Left hindlimb (tissue), 1 donor: ENCODE measurements around the gene SACS.
A peak's percentile ranks its signal among the peaks of the same experiment; 100 is the strongest.
"Not testable (repeated sequence)": the region's sequence is repeated elsewhere in the genome, so short reads cannot be mapped to it uniquely, and the experiment has no call there.

Source experiments
- DNase-seq: peaks from one replicate; pipeline ENCODE4 v3.0.0-alpha.2; 2018

The SACS gene

DNA sequence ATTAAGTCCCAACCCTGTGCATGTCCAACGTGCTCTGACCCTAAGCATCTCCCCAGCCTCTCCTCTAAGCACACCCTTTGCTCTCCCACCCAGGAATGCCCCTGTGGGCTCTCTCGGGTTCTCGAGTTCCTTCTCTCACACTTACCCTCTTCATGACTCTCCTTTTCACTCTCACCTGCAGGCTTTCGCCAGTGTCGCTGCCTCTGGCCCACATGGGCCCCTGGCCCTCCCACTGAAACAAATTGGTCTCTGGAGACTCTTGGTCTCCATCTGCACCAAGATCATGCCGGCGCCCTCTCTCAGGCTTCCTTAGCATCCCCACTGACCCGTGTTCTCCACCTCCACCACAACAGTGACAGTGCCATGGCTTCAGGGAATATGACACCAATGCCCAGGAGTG is 19.6 kb upstream of the SACS start:
- no peak for DNase-seq

DNA sequence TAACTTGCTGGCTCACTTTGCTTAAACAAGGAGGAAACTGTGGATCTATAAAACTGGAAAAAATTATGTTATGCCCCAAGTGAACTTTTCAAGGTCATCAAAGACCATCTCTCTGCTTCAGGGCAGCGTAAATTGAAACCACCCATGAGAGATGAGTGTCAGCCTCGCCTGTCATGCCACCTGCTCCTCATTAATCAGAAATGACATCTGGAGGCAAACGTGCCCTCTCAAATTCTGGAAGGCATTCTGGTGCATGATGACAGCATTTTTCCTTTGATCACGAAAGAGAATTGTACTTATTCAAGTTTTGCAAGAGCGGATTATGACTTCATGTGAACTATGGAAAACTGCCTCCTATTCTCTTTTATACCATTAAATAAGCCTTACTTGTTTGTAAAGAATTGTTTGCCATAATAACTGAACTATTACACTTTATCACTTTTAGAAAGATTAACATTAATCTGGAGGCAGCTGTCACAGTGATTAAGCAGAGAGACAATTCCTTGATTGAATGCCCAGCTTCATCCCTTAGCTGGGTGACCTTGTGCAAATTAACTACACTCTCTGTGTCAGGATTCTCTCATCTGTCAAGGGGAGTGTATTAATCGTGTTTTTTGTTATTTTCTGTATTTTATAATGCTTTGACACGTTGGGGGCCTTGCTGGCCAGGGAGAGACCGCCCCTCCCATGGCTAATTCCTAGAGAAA is 17.0 kb upstream of the SACS start:
- peak; percentile 56 for DNase-seq

DNA sequence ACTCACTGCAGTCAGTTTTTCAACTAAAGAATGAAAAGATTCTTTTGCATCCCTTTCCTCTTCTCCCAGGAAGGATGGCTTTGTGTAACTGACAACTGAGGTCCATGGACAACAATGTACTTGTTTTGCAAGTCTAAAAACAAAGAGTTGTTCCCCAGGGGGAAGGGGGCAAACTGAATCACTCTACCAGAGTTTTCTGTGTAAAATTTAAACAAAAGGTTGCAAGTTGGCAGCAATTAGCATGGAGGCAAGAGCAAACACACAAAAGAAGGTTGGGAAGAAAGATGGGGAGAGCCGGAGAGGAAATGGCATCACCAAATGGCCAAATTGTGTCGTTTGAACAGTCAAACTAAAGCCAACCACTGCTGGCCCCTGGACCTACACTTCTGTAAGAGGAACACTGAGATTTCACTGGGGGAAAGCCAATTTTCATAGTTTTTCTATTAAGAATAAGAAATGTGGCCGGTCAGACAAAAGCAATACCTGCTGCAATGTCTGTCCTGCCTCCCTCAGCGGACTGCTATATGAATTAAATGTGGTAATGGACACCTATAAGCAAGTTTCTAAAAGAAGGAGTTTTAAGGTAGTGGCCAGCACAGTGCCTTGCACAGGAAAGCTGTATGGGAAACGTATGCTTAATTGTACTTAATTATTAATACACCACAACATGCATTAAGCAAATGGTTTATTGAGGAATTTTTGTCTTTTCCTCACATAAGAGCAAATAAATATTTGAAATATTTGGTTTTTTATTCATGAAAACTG is 16.1 kb upstream of the SACS start:
- DNase-seq = no peak

DNA sequence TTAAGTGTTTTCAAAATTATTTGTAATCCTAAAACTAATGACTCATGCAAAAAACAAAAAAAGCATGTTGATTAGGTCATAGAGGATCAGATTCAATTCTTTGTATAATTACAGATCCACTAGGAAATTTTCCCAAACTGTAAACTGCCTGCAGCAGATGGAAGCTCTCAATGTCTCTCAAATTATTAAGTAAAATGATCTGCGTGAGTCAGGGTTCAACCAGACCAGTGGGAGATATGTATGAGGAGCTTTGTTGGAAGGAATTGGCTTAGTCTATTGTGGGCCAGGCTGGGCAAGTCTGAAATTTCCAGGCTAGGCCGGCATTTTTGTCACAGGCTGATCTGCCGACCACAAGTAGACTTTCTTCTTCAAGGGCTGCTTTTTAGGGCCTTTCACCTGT is 14.4 kb upstream of the SACS start:
- no peak for DNase-seq

DNA sequence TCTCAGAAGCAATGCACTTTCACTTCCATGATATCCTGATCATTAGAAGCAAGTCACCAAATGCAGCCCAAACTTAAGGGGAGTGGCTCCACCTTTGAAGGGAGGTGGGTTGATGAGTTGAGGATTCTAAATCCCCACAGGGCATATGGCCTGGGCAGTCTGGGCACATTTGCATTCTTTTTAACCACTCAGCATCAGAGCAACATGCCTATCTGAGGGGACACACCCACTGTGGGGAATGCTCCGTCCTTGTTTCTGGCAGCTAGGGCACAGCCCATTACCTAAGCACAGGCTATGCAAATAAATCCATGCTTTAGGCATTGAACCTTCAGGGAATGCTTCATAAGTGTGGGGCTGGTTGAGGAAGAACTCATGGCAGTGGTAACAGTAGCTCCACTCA is 12.3 kb upstream of the SACS start:
- no peak for DNase-seq

DNA sequence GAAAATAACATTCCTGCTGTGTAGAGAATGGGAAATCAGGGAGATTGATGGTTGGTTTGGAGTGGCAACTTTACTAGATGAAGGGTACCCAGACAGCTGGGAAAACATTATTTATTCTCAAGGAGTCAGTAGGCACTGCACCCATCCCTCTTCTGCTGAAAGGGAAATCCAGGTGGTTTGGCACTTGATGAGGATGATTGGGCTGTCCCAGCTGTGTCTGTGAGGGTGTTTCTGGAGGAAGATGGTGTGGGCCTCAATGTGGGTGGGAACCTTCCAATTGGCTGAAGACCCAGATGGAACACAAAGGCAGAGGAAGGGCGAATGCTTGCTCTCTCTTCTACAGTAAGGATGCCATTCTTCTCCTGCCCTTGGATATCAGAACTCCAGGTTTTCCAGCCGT is 10.4 kb upstream of the SACS start:
- no peak for DNase-seq

DNA sequence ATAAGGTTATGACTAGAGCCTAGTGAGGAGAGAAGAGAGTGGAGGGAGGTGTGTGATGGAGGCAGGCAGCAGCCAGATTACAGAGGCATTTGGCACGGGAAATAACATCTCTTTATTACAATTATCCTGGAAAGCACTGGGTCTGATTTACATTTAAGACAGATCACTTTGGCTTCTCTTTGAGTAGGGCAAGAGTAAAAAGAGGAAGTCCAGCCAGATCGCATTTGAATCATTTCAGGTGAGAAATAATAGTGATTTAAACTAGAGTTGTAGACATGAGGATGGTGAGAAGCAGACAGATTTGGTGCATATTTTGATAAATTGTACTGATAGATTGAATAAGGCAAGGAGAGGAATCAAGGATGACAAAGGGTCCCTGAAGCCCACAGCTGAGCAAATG is 9.6 kb upstream of the SACS start:
- no peak for DNase-seq

DNA sequence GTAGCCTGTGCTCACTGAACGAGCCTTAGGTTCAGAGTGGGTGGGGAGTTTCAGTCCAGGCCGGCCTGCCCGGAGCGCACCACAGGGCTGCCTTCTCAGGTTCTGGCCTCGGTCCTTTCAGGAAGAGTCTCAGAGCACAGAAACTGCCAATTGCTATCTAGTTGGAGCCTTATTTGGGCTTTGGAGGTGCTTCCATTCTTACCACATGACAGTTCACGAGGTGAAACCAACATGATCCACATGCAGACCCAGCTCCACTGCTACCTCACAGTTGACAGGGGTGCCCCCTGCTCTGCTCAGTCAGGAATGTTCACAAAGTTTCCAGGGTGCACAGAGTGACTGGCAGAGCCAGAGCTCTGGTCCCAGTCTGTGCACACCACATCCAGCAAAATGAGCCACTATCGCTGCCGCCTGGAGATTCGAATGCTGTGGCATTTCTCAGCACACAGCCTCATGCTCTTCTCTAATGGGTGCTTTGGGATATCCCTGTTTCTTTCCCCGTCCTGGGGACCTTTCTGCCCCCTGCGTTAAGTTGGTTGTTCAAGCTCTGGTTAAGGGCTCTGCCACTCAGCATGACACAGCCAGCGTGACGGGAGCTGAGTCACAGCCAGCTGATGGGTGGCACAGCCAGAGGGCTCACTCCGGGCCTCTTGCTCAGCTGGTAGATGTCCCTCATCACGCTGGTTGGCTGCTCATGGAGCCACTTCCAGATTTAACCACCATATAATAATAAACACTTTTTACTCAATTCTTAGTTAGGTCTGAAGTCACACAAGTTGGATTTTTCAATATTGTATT is 7.5 kb upstream of the SACS start:
- DNase-seq = no peak

DNA sequence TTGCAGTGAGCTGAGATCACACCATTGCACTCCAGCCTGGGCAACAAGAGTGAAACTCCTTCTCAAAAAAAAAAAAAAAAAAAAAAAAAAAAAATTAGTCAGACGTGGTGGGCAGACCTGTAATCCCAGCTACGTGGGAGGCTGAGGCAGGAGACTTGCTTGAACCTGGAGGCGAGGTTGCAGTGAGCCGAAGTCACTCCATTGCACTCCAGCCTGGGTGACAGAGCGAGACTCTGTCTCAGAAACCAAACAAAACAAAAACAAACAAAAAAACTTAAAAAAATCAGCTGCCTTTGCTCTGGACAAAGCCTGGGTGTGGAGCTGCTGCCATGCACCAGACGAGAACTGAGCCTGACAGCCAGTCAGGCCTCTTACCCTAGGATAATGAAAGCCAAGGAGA is 6.8 kb upstream of the SACS start:
- DNase-seq = not testable (repeated sequence)

DNA sequence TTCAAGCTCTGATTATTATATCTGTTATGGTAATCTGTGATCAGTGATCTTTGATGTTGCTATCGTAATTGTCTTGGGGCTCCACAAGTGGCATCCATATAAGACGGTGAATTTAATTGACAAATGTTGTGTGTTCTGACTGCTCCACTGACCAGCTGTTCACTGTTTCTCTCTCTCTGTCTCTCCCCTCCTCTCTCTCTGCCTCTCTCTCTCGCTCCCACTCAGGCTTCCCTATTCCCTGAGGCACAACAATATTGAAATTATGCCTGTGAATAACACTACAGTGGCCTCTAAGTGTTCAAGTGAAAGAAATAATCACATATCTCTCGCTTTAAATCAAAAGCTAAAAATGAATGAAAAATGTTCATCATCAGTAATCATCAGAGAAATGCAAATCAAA is 4.4 kb upstream of the SACS start:
- DNase-seq = no peak

DNA sequence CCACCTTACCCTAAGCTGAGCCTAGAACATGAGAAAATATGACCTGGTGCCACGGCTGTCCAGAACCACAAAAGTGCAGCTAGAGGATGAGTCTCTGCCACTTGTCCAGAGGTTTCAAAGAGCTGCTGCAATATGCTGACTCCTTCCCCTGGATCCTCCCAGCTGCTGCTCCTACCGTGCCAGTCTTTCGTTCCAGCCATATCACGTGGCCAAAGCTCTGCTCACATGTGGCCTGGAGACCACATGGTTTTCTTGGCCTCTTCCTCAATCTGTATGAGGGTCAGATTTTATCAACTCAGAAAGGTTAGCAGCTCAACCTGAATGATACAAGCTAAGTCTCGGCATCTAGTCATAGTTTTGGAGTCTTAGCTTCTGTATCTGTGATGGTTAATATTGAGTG is 3.2 kb upstream of the SACS start:
- DNase-seq = no peak

DNA sequence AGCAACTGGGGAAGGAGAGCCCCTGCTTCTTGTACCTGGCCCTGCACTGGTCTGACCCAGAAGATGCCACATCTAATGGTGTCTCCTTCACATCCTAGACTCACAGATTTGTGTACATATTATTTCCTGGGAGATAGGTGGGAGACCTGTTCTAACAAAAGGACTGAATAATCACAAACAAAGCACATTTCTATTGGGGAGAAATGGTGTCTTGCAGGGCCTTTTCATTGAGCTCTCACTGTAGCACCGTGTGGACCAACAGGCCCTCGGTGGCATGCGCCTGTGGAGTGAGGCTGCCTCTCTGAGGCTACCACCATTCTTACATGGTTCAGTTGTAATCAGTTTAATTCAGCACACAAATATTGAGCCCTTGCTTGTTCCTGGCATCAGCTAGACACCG is 989 bp upstream of the SACS start:
- no peak for DNase-seq

DNA sequence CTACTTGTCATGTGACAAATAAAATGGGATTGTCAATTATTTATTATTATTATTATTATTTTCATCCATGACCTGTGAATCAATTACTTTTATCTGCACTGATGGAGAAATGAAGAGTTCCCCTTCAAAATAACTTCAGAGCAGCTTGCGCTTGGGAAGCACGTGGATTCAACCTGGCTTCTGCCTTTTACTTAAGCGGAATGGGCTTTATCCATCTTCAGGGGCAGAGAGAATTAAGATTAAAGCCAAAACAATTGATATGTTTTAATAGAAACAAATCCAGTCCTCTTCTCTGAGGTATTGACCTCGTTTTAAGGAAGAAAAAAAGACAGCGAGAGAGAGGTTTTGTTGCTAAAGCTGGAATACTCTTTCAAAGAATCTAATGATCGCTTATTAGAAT is 876 bp downstream of the SACS start:
- DNase-seq = no peak

DNA sequence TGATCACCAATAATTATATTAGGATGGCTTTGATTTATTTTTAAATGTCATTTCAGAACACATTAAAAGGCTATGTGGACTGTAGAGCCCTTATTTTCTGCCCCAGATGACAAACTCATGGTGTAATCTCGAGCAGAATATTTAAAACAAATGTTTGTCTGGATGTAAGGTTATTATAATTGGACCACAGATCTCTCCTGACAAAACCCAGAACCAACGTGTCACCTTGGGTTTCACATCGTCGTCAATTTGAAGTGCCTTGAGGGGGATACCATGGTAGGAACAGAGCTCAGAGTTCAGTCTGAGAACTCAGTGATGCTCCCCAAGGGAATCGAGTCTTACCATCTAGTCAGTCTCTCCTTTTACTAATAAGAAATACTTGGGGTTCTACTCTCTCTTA is 2.8 kb downstream of the SACS start:
- no peak for DNase-seq

DNA sequence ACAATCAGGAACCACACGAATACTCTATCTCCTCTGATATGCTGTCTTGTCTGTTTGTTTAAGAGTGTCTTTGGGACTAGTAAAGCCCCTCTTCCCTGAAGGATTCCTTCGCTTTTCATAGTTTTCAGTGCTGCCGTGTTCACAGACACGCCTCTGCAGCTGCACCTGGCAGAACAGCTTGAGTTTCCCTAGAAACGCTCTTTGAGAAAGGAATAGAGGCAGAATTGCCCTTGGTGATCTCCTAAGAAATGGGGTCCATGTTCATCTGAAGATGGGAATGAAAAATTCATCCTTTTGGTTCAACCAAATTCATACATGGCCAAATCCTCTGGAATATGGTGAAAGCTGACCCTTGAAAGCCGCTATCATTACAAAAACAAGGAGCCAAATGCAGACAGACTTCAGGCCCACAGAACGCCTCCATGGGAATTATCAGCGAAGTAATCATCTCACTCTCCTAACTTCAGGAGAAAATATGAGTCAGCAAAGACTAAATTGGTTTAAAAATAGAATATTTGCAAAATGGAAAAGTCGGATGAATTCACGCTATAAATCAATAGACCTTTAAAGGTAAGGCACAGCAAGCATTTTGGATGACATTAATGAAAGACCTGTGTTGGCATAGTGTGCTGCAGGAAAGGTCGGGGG is 5.5 kb downstream of the SACS start:
- DNase-seq = no peak

DNA sequence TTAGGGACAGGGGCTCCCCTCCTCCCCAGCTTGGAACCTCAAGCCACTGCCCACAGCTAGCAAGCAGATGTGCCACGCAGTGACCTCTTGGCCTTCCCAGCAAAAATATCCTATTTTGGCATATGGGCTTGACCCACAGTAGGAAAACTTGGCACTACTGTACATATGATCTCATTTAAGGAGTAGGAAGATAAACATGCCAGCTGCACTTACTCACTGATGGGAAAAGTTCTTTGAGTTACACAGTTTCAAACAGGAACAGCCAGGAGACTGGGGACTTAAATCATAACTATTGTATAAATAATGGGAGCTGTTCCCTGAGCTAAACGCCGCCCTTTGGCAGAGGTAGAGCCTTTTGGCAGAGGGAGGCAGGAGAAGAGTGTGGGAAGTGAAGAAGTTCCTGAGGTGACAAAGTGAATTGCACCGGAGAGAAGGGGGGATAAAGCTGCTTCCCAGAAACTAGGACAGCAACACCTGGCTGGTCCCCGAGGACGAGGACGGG is 6.1 kb downstream of the SACS start:
- DNase-seq = peak; percentile 51

DNA sequence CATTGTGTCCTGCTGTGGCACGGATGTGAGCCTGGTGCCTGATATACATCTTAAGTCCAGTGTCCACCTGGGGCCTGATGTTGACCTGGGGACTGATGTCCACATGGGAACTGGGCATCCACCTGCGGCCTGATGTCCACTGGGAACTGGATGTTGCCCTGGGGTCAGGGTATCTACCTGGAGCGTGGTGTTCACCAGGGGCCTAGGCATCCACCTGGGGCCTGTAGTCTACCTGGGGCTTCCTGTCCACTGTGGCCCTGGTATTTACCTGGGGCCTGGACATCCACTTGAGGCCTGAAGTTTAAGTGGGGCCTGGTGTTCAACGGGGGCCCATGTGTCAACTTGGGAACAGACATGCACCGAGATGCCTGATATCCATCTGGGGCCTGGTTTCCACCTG is 11.9 kb downstream of the SACS start:
- no peak for DNase-seq

DNA sequence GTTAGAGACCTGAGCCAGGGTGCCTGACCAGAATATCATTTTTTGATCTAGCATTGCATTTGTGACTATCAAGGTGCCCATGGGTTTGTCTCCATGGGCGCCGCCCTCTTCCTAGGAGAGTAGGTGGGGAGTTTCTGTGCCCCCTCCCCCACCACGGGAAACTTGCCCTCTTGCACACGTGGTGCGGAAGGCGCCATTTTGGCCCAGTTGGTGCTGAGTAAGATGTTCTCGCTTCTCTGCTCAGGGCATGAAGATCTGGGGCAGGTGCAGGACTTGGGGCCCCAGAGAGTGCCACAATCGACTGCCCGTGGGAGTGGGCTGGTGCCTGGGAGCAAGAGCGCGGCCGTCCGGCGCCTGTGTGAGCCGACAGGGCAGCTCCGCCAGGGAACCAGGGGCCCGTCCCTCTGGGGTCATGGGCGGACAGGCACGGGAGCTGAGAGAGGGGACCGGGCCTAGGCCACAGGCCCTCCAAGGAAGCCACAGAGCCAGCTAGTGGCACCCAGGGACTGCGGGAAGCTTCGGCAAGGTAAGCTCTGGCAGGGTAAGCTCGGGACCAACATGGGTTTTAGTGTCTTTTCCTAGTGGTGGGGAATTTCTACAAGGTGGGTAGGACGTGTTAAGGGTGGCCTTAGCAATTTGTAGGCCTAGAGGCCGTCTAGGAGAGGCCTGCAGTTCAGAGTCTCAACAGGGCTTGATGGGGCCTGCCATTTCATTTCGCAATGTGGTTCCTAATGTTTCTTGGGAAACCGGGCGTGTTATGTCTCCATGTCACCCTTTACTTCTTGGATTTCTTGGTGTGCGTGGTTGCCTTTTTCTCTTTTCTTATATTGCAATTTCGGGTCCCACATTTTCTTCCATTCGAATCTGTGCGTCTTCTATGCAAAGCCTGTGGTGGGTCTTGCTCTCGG is 14.5 kb downstream of the SACS start:
- no peak for DNase-seq

DNA sequence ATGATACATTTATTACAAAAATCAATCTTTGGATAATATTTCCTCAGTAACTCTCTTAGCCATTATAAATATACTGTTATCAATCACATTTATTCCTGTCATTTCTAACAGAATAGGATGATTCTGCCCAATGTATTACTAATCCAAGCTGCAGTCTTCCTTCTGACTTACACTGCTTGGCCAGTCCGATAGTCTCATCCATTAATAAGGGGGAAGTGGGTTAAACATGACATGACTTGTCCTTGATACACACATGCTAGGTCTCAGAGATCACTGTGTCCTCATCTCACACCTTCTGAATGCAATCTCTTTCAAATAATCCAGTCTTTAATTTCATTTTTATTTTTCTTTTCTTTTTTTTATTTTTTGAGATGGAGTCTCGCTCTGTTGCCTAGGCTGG is 18.8 kb downstream of the SACS start:
- no peak for DNase-seq

DNA sequence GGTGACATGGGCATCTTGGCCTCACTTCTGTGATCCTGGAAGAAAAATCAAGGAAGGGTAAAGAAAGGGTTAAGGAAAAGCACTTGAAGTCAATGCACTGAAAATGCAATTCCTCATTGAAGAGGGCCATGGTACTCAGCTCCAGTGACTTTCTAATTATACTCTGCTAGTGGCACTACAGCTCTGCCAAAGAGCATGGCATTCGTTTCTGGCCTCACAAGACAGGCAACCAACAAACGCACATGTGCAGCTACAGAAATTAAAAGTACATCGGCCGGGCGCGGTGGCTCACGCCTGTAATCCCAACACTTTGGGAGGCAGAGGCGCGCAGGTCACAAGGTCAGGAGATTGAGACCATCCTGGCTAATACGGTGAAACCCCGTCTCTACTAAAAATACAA is 21.8 kb downstream of the SACS start:
- no peak for DNase-seq

DNA sequence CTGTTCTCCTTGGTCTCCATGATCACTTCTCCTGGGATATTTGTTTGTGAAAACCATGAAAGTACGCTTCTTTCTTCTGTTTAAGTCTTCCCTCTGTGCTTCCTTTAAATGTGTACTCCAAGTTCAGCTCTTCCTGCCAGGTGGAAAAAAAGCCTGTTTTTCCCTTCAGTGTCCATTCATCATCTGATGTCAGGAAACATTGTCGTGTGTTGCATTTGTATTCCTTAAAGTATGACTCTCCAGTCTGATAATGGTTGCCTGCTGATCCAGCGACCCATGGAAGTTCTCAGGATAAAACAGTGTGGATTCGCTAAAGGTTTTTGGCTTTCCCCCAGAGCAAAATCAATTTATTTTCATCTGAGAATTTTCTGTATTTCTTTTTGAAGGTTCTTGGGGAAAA is 22.3 kb downstream of the SACS start:
- DNase-seq = no peak

DNA sequence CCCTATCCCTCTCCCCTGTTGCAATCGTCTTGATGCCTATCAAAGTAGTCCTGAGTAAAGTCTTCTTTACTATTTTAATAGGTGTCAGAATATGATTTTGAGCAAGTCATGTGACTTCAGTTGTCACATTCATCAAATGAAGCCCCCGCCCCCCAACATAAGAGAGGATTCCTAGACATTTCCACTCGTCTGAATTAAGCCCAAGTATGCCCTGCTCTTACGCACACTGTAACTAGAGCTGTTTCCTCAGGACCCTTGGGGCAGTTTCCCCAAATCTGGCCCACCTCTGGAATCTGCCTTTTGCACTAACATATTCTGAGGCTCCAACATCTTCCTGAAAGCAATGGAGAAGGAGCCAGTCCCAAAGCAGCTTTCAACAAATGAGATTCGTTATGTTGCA is 25.5 kb downstream of the SACS start:
- no peak for DNase-seq
